G401.6 (cell line): ENCODE data around the gene PSMG1.
"Not testable (repeated sequence)": the region's sequence is repeated elsewhere in the genome, so short reads cannot be mapped to it uniquely, and the experiment has no call there.

ENCODE experiments used
- FAIRE-seq: peaks from 2 replicates; lab custom pipeline; 2012; peaks lifted over from hg19 to GRCh38; lab: Jason Lieb, UNC

PSMG1 gene

DNA sequence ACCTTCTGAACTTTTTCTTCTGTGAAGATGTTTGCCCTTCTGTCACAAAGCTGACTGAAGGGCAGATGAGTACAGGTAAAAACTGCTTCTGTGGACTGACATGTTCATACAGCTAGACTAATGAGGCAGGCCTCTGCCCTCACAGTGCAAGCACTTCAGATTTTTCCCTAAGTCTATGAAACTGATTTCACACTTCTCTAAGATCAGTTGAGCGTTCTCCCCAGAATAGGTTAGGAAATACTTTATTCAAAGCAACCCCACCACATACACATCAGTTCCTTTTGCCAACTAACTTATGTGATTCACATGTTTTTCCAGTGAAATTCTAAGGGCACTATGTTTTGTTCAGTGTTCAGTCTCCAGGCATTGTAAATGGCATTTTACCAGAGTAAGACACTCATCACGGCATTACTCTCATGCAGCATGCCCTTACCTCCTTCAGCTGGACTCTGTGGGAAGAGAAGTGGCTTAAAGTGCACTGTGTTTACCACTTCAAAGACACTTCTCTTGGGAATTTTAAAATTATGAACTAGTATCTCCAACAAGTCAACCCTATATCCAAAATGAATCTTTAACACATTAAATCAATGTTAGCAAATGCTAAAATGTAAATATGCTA lies 5.4 kb upstream of the PSMG1 start:
- no peak for FAIRE-seq

DNA sequence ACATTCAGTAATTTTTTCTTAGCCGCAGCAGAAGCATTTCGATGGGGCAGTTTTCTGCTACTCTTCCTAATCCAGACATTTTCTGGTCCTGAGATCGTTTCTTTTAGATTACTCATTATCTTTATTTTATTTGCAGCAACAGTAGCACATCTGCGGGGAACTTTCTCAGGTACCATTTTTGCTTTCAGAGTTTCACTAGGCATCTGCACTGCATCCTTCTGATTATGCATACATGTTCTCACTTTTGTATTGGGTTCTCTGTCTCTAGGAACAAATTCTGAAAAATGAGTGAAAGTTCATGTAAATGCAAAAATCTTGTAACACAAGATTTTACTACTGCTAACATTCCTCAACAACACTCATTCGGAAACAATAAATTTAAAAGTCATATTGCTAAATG lies 3.9 kb upstream of the PSMG1 start:
- no peak for FAIRE-seq

- no peak for FAIRE-seq
Measured at GRCh38 chr21:39186676-39187075, 3.4 kb upstream of the PSMG1 start.

DNA sequence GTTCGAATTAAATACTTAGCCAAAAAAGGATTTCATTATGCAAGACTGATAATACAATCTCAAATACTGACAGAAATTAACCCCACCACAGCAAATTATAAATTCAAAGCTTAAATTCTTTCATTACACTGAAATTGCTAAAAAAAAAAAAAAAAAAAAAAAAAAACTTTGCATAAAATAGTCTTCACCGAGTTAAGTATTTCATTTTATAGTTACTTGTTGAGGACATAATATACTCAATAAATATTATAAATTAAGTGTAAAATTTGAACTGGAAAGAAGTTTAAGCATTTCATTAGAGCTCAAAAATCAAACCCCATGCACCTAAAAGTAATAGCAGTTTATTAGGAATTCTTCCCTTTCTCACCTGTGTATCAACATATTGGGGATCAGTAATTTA lies 1.9 kb upstream of the PSMG1 start:
- peak; percentile 42 for FAIRE-seq

DNA sequence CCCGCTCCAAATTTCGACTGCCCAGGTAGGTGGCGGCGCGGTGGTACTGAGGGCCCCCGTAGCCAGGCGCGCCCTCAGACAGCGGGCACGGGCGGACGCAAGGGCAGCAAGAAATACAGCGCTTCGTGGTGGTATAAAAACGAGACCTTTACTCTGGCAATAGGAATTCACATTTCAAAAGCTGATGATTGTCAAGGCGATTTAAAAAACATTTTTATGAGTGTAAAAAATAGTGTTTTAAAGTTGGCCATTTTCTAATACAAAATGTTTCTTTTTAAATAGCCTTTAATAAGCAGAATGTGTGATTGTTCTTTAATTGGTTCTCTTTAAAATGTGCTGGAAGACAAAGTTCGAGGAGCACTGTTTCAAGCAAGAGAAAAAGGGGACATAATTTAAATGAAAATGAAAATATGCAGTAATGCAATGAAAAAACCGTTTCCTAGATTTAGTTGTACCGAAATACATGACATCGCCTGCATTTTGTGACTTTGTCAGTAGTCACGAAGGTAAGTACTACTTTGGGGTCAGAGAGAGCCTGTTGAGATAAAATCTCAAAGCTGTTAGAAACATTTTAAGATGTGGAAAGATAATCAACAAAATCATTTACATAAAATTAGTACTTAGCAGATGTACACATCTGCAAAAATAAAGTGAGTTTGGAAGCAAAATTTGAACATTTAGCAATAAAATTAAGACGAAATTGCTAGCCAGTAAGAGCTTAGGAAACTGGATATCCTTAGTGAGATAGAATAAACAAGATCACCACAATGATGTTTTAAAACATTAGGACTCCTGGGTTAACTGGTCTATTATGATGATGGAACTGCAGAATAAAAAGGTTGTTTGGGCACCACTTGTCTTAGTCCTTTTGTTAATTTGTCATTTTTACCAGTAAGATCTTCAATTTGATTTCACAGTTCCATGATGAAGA lies 1.1 kb upstream of the PSMG1 start:
- FAIRE-seq, result no peak

DNA sequence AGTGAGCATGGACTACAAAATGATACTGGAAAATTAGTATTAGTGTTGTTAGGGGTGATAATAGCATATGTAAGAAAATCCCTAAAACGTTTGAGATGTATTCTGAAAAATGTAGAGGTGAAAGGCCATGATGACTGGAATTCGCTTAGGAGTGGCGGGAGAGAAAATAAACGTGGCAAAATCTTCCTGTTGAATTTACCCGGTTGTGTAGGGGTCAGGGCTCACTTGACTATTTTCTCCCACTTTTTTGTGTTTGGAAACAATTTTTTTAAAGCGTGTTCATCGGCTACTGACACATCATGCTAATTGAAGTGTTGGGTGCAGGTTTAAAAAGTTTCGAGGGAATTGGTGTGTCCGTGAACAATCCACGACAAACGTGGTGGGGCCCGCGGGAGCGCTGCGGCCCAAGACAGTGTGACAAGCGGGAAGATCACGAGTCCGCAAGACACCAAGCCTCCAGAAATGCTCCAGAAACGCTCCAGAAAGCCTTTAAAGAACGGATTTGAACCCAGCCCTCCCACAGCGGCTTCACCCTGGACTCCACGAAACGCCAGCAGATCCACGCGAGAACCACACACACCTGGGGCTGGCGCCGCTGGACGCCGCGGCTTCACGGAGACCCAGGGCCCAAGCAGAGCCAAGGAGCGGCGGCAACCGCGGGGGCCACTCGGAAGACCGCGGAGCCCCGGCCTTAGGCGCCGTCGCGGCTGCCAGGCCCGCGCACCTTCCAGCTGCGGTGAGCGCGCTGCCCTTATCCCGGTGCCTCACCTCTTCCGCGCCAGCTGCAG lies 573 bp downstream of the PSMG1 start:
- no peak for FAIRE-seq

GRCh38 chr21:39182016-39182415 lies 1.2 kb downstream of the PSMG1 start:
- FAIRE-seq, result no peak

- no peak for FAIRE-seq
Measured at GRCh38 chr21:39181205-39181818, 1.9 kb downstream of the PSMG1 start.

DNA sequence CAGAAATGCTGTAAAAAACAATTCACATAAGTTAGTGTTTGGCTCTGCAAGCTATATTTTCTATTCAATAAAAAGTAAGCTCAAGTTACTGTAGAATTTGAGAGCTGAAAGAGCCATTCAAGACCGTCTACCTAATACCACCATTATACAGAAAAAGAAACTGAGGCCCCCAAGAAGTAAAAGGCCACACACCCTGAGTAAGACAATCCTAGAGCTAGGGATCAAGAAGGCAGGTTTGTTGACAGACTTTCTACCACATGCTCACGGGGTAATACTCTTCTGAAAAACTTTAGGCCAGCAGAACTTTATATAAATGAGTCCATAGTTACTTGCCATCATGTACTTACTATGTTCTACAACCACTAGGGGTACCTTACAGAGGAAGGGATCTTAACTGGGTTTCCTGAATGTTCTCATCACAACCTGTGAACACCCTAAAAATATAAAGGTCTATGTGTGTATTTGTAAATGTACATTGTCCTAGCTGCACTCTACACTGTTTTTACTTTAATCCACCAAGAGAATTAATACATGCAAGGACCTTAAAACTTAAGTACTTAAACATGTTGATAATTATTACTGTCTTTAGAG lies 2.7 kb downstream of the PSMG1 start:
- no peak for FAIRE-seq

DNA sequence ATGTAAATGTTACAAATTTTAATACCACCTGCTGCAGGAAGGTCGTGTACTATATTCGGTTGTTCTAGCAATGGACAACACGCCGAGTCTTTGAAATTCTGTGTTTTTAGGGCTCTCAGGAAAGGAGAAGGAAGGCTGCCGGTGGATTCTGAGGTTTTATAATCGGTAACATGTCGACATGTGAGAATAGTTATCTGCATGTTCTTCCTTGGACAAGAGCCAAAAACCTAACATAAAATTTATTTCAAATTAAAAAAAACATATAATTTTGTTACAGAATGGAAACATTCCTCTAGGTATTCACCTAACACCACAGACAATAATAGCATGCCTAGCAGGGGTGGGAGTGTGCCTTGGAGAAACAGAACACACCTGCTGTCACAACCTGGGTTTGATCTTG lies 4.8 kb downstream of the PSMG1 start:
- FAIRE-seq, result no peak

DNA sequence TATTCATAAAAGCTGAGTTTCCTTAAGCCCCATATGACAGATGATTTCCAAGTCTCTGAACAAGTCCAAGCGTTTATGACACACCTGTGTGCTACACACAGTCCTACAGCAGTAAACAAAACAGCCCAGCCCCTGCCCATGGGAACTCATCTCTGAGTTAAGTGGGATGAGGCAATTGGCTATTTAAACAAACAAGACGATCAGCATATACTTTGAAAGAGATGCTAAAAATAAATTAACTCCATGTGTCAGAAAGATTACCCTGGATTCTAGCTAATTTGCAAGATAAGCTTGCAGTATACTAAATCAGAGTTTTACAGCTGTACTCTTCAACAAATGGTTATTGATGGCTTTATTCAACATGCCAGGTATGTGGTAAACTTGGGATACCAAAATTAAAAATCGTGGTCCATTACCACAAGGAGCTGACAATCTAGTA lies 7.0 kb downstream of the PSMG1 start:
- no peak for FAIRE-seq

- no peak for FAIRE-seq
Measured at GRCh38 chr21:39175665-39176064, 7.6 kb downstream of the PSMG1 start.

DNA sequence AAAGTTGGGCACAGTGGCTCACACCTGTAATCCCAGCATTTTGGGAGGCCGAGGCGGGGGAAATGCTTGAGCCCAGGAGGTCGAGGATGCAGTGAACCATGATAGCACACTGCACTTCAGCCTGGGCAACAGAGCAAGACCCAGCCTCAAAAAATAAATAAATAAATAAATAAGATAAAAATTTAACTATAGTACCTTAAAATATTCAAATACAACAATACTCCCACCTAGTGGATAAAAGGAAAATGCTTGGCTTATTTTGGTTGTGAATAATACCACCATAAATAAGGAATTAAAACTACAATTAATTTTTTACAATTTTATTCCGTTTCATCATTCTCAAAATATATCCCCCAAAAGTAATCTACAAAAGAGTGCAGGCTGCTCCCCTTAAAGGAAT lies 8.1 kb downstream of the PSMG1 start:
- FAIRE-seq, result peak; percentile 59

GRCh38 chr21:39173716-39174680 lies 9.3 kb downstream of the PSMG1 start:
- FAIRE-seq, result no peak

GRCh38 chr21:39169906-39170305 lies 13.3 kb downstream of the PSMG1 start:
- FAIRE-seq, result no peak

DNA sequence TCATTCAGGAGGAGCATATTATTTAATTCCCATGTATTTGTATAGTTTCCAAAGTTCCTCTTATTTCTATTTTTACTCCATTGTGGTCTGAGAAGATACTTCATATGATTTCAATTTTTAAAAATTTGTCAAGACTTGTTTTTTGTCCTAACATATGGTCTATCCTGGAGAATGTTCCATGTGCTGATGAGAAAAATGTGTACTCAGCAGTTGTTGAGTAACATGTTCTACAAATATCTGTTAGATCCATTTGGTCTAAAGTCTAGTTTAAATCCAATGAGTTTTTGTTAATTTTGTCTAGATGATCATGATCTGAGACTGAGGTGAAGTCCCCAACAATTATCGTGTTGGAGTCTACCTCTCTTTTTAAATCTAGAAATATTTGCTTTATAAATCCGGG lies 14.5 kb downstream of the PSMG1 start:
- no peak for FAIRE-seq

DNA sequence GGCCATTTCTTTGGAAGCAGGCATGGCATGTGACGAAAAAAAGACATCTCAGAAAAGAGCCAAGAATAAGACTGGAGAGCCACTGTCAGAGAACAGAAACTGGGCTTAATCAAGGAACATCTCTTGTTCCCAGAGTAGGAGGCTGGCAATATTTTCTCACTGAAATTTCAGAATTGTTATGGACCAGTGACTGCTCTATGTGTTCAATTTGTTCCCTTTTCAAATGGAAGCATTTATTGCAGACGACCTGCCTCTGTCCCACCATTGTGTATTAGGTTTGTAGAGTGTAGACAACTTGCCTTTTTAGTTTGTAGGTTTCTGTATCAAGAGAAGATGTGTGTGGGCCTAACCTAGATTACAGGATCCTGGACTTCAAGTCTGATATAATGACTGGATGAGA lies 18.7 kb downstream of the PSMG1 start:
- no peak for FAIRE-seq

- FAIRE-seq, result no peak
Measured at GRCh38 chr21:39161064-39161463, 22.2 kb downstream of the PSMG1 start.

DNA sequence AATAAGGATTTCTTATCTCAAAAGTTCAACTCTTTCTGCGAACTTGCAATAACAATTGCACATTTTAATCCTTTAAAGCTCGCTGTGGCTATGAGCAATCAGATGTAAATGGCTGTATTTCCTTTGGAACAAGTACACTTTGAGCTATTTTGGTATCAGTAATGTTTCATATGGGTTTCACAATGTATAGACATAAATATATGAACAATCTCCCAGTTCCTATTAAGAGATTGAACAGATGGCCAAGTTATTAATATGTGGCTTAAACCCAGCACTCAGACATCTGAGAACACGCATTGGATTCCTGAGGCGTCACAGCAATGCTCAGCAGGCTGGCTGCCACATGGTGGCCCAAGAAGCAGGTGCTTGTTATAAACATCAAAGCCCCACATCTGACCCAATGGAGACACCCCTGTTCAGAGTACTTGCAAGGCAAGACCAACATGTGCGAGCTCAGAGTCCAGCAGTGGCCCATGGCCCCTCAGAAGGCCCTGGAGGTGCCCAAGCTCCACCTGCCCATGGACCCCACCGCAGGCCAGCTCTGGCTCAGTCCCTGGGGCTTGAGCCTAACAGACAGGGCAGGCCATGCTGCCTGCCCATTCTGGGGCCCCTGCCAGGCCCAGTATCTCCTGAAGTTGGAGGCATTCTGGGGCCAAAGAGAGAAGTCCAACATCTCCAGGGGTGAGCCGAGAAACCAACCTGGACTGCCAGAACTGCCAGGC lies 23.7 kb downstream of the PSMG1 start:
- no peak for FAIRE-seq

GRCh38 chr21:39157241-39157640 lies 26.0 kb downstream of the PSMG1 start:
- not testable (repeated sequence) for FAIRE-seq
